Measurements from ENCODE around the gene MEIOC. TPM values are rescaled to one million over a fixed set of nuclear protein-coding genes. Genes with fewer than 3 reads are reported as not detected.

The MEIOC gene
- total and polyA plus RNA-seq, 9 of the 15 experiments (the other 6 are each of a cell fraction or from before 2014, with no cell fraction given): 0.04 to 0.23 (median 0.06) TPM; not detected in 5

- POLR2A ChIA-PET: interaction anchor here (0.6 to 1.3 kb wide), 6 partner anchors 9 to 234 kb away, joined by 3 to 4 read pairs (median 3); partner anchors contain the start of gene CCDC43
- H3K36me3 ChIP-seq (ENCODE audit: control insufficient read depth, insufficient read depth, low read length): peaks cover 5% of the 10 kb centered on the region; the same call in 1 of the 3 replicates
- CTCF ChIA-PET (ENCODE audit: low intra/inter-chr PET ratio): no interaction called here
- peak; percentile 84 for ATAC-seq
- H3K9ac ChIP-seq (ENCODE audit: insufficient read depth in 1 of 2, low read depth in 2 of 2, low read length in 2 of 2): peak within 1 kb of the TSS; percentile 81 to 95
- no peaks in the 10 kb centered on the region for H3K27me3 ChIP-seq (ENCODE audit: control insufficient read depth in 2 of 2, insufficient read depth in 2 of 2, low read length in 2 of 2)
- H3K4me2 ChIP-seq (ENCODE audit: insufficient read depth, low read length): peak within 1 kb of the TSS; percentile 97
- peak within 1 kb of the TSS; percentile 64 for H3K4me3 ChIP-seq
- H2AFZ ChIP-seq (ENCODE audit: low read depth, low read length): peak within 1 kb of the TSS; percentile 83
- BruUV-seq (replicated peaks): TSS peak; percentile 87
- peaks cover 8 to 10% of the 10 kb centered on the region in 2 experiments; a peak in 4 of 5 replicates for H3K4me1 ChIP-seq (replicated peaks in 1 of 2; ENCODE audit: control insufficient read depth in 2 of 2, insufficient read depth in 2 of 2, low read length in 2 of 2)
- peak within 1 kb of the TSS; percentile 83 for H3K27ac ChIP-seq (ENCODE audit: extremely low read depth, low read depth, low read length)
- H4K20me1 ChIP-seq (replicated peaks; ENCODE audit: control insufficient read depth, insufficient read depth, low read length): no peaks in the 10 kb centered on the region
- H3K79me2 ChIP-seq (ENCODE audit: control insufficient read depth, insufficient read depth, low read length): peaks cover 22% of the 10 kb centered on the region
- intact Hi-C loops (cut with micrococcal nuclease) (no loop called here), in situ Hi-C loops (cut with MboI) (no loop called here)
- under 1% methylated on average over 52 of the region's 52 CpGs for WGBS (ENCODE audit: insufficient coverage, low coverage, missing lambda C conversion rate)
- no peaks in the 10 kb centered on the region for H3K9me3 ChIP-seq (replicated peaks; ENCODE audit: control insufficient read depth, insufficient read depth, low read depth, low read length)
- H3K9me1 ChIP-seq (ENCODE audit: control insufficient read depth, insufficient read depth, low read length): no peaks in the 10 kb centered on the region
- DNase-seq (ENCODE audit: extremely low read depth in 1 of 4, low spot score in 3 of 4): peak; percentile 89 to 95 (median 90)
- peak; percentile 88 for FAIRE-seq
- no peak for TF ChIP-seq ZNF277 (CRISPR knock-in tag; IDR thresholded peaks at IDR 0.05; ENCODE audit: borderline replicate concordance)
- peak in 1 of 2 experiments; percentile 80; a peak in 2 of 4 replicates for TF ChIP-seq MAZ (CRISPR knock-in tag; conservative IDR thresholded peaks at IDR 0.05 in 1 of 2, IDR thresholded peaks at IDR 0.05 in 1 of 2)
- TF ChIP-seq NR2C1 (IDR thresholded peaks at IDR 0.05): peak; percentile 62; the same call in 1 of the 2 replicates
- TF ChIP-seq NR2C1 (tag; IDR thresholded peaks at IDR 0.05): peak; percentile 18; the same call in 1 of the 2 replicates
- TF ChIP-seq C11orf30 (IDR thresholded peaks at IDR 0.05; ENCODE audit: low read depth): peak; percentile 70; the same call in 1 of the 2 replicates
- TF ChIP-seq PHB2 (IDR thresholded peaks at IDR 0.05; ENCODE audit: low read depth): no peak
- TF ChIP-seq POLR2G (IDR thresholded peaks at IDR 0.05; ENCODE audit: low read depth, low read length): peak; percentile 61; the same call in 1 of the 2 replicates
- no peak for TF ChIP-seq ZNF584 (CRISPR knock-in tag; IDR thresholded peaks at IDR 0.05; ENCODE audit: low read depth)
- no peak for TF ChIP-seq TEAD4 (IDR thresholded peaks at IDR 0.05; ENCODE audit: low read length)
- no peak for TF ChIP-seq TEAD4 (CRISPR knock-in tag; IDR thresholded peaks at IDR 0.05; ENCODE audit: borderline replicate concordance)
- TF ChIP-seq TCFL5 (CRISPR knock-in tag; conservative IDR thresholded peaks at IDR 0.05): no peak
- peak; percentile 57; the same call in 1 of the 2 replicates for TF ChIP-seq SP1 (CRISPR knock-in tag; IDR thresholded peaks at IDR 0.05)
- TF ChIP-seq ZSCAN32 (CRISPR knock-in tag; IDR thresholded peaks at IDR 0.05): no peak
- TF ChIP-seq AFF4 (CRISPR knock-in tag; IDR thresholded peaks at IDR 0.05): no peak
- peak; percentile 92 for TF ChIP-seq SUPT5H (IDR thresholded peaks at IDR 0.05)
Measured at GRCh38 chr17:44708401-44709263, 52.4 kb downstream of the MEIOC start, which contains the start of gene DBF4B. Gene DBF4B, plus strand, starts transcription at chr17:44708665. Its CDS starts 156 bp downstream, at chr17:44708821.

All from K562 (cell line).